Activated T-helper 1 cell treated with anti-CD3 and anti-CD28 coated beads, Interleukin-12 subunit alpha, Interleukin-12 subunit beta, Interleukin-2, Interleukin-4 antibody, amounts not matched to agents 30 ng/mL and 10 ng/mL and 1 ng/mL, durations not matched to agents 14 hours and 24 hours and 36 hours (primary cell): ENCODE results near the gene SBF1. TPM values are rescaled to one million over a fixed set of nuclear protein-coding genes. Genes with fewer than 3 reads are reported as not detected.
A peak's percentile ranks its signal among the peaks of the same experiment; 100 is the strongest.
"Not testable (repeated sequence)": the region's sequence is repeated elsewhere in the genome, so short reads cannot be mapped to it uniquely, and the experiment has no call there.

Source experiments
- DNase-seq: peaks from one replicate; pipeline ENCODE4 v3.0.0; 2021; ENCODE audit warnings: low spot score
- H3K27ac Mint-ChIP-seq: one replicate; pipeline ENCODE4 v1.8.0; 2021; ENCODE audit warnings: mild to moderate bottlenecking, mixed read lengths
- H3K27me3 Mint-ChIP-seq: one replicate; pipeline ENCODE4 v1.8.0; 2022; ENCODE audit warnings: mild to moderate bottlenecking, moderate library complexity, mixed read lengths; ENCODE audit not compliant: insufficient read depth
- H3K36me3 Mint-ChIP-seq: one replicate; pipeline ENCODE4 v1.8.0; 2021; ENCODE audit warnings: low read depth, mixed read lengths
- H3K4me1 Mint-ChIP-seq: one replicate; pipeline ENCODE4 v1.8.0; 2021; ENCODE audit warnings: low read depth, mixed read lengths
- H3K4me3 Mint-ChIP-seq: one replicate; pipeline ENCODE4 v1.8.0; 2021; ENCODE audit warnings: mild to moderate bottlenecking, moderate library complexity, mixed read lengths
- H3K9me3 Mint-ChIP-seq: one replicate; pipeline ENCODE4 v1.8.0; 2021; ENCODE audit warnings: mixed read lengths
- intact Hi-C: fragments of 100-400 bp; cut with micrococcal nuclease; formaldehyde crosslinking; loops from one replicate; pipeline ENCODE4 v1.15.1; 2024
- total RNA-seq: library from RNA; stranded (reverse); gene quantifications from 2 replicates; pipeline ENCODE4 v1.2.3, GENCODE V29; 2022

The SBF1 gene
- total RNA-seq = 113 and 116 TPM in 2 replicates

GRCh38 chr22:50474710-50475651 lies at the start of gene SBF1:
TSS of gene SBF1 (minus strand) at chr22:50475035. CDS start at chr22:50474840, 195 bp downstream.
- Mint-ChIP-seq H3K4me1 (peaks cover 38% of the 10 kb centered on the region), H3K27me3 (peaks cover 13% of the 10 kb centered on the region), H3K27ac (peak within 1 kb of the TSS; percentile 74), H3K9me3 (no peaks in the 10 kb centered on the region), H3K36me3 (no peaks in the 10 kb centered on the region), H3K4me3 (peak within 1 kb of the TSS; percentile 87)
- intact Hi-C loops = loop anchor here (1.0 to 10.0 kb wide), 6 partner anchors 32 to 230 kb away; partner anchors contain the start of genes CHKB, LMF2, PPP6R2 and SCO2
- peak; percentile 87 for DNase-seq

- peak overlapping the region; percentile 94 for H3K4me3 Mint-ChIP-seq
- H3K4me1 Mint-ChIP-seq = peaks cover 34% of the 10 kb centered on the region
- intact Hi-C loops = no loop called here
- no peaks in the 10 kb centered on the region for H3K9me3 Mint-ChIP-seq
- peaks cover 15% of the 10 kb centered on the region for H3K36me3 Mint-ChIP-seq
- no peaks in the 10 kb centered on the region for H3K27me3 Mint-ChIP-seq
- H3K27ac Mint-ChIP-seq = peak overlapping the region; percentile 88
- no peak for DNase-seq
These were observed 49.2 kb upstream of the SBF1 start for GRCh38 chr22:50523806-50524675.

GRCh38 chr22:50523458-50523805 lies 48.6 kb upstream of the SBF1 start:
- Mint-ChIP-seq H3K4me3 (peak overlapping the region; percentile 45), H3K36me3 (peaks cover 15% of the 10 kb centered on the region), H3K27ac (no peak overlapping the region), H3K9me3 (no peaks in the 10 kb centered on the region), H3K4me1 (peaks cover 29% of the 10 kb centered on the region), H3K27me3 (no peaks in the 10 kb centered on the region)
- intact Hi-C loops = no loop called here
- no peak for DNase-seq

GRCh38 chr22:50522806-50523438 lies 48.1 kb upstream of the SBF1 start:
- peaks cover 15% of the 10 kb centered on the region for H3K36me3 Mint-ChIP-seq
- H3K27ac Mint-ChIP-seq = no peak overlapping the region
- intact Hi-C loops = no loop called here
- peaks cover 24% of the 10 kb centered on the region for H3K4me1 Mint-ChIP-seq
- DNase-seq = no peak
- no peaks in the 10 kb centered on the region for H3K9me3 Mint-ChIP-seq
- H3K27me3 Mint-ChIP-seq = no peaks in the 10 kb centered on the region
- peak overlapping the region; percentile 45 for H3K4me3 Mint-ChIP-seq

- H3K27ac Mint-ChIP-seq = no peak overlapping the region
- peaks cover 15% of the 10 kb centered on the region for H3K36me3 Mint-ChIP-seq
- peaks cover 18% of the 10 kb centered on the region for H3K4me1 Mint-ChIP-seq
- no peak for DNase-seq
- H3K27me3 Mint-ChIP-seq = no peaks in the 10 kb centered on the region
- no peaks in the 10 kb centered on the region for H3K9me3 Mint-ChIP-seq
- H3K4me3 Mint-ChIP-seq = peak overlapping the region; percentile 39
- intact Hi-C loops = no loop called here
These were observed 47.5 kb upstream of the SBF1 start for GRCh38 chr22:50522208-50522805.

- Mint-ChIP-seq H3K27ac (no peak overlapping the region), H3K4me1 (peaks cover 13% of the 10 kb centered on the region)
These were observed 46.9 kb upstream of the SBF1 start for GRCh38 chr22:50521710-50522109.

GRCh38 chr22:50520826-50521453 lies 46.1 kb upstream of the SBF1 start:
- peaks cover 13% of the 10 kb centered on the region for H3K4me1 Mint-ChIP-seq
- no peak for DNase-seq
- no peak overlapping the region for H3K27ac Mint-ChIP-seq
- no peak overlapping the region for H3K4me3 Mint-ChIP-seq
- H3K27me3 Mint-ChIP-seq = no peaks in the 10 kb centered on the region
- H3K9me3 Mint-ChIP-seq = no peaks in the 10 kb centered on the region
- intact Hi-C loops = no loop called here
- H3K36me3 Mint-ChIP-seq = peaks cover 19% of the 10 kb centered on the region

More at GRCh38 chr22:50521710-50522109, 46.9 kb upstream of the SBF1 start:
- intact Hi-C loops = no loop called here
- H3K4me3 Mint-ChIP-seq = no peak overlapping the region
- peaks cover 18% of the 10 kb centered on the region for H3K36me3 Mint-ChIP-seq
- no peaks in the 10 kb centered on the region for H3K27me3 Mint-ChIP-seq
- H3K9me3 Mint-ChIP-seq = no peaks in the 10 kb centered on the region
- no peak for DNase-seq

GRCh38 chr22:50520184-50520583 lies 45.3 kb upstream of the SBF1 start:
- H3K27ac Mint-ChIP-seq, DNase-seq, H3K27me3 Mint-ChIP-seq, H3K4me3 Mint-ChIP-seq, H3K9me3 Mint-ChIP-seq, intact Hi-C loops: not testable (repeated sequence)
- Mint-ChIP-seq H3K4me1 (peaks cover 18% of the 10 kb centered on the region), H3K36me3 (peaks cover 23% of the 10 kb centered on the region)

- Mint-ChIP-seq H3K4me1 (peaks cover 19% of the 10 kb centered on the region), H3K9me3 (no peaks in the 10 kb centered on the region), H3K4me3 (no peak overlapping the region), H3K36me3 (peaks cover 18% of the 10 kb centered on the region), H3K27ac (no peak overlapping the region), H3K27me3 (no peaks in the 10 kb centered on the region)
- intact Hi-C loops = no loop called here
- DNase-seq = no peak
These were observed 44.3 kb upstream of the SBF1 start for GRCh38 chr22:50519151-50519550.

- DNase-seq = no peak
- peaks cover 18% of the 10 kb centered on the region for H3K36me3 Mint-ChIP-seq
- intact Hi-C loops = no loop called here
- no peaks in the 10 kb centered on the region for H3K27me3 Mint-ChIP-seq
- no peaks in the 10 kb centered on the region for H3K9me3 Mint-ChIP-seq
- no peak overlapping the region for H3K4me3 Mint-ChIP-seq
- H3K27ac Mint-ChIP-seq = no peak overlapping the region
- peaks cover 19% of the 10 kb centered on the region for H3K4me1 Mint-ChIP-seq
These were observed 43.8 kb upstream of the SBF1 start for GRCh38 chr22:50518606-50519005.

GRCh38 chr22:50517495-50518260 lies 42.8 kb upstream of the SBF1 start:
- no peaks in the 10 kb centered on the region for H3K9me3 Mint-ChIP-seq
- H3K4me1 Mint-ChIP-seq = peaks cover 17% of the 10 kb centered on the region
- no peak for DNase-seq
- H3K4me3 Mint-ChIP-seq = no peak overlapping the region
- H3K27ac Mint-ChIP-seq = no peak overlapping the region
- peaks cover 18% of the 10 kb centered on the region for H3K36me3 Mint-ChIP-seq
- intact Hi-C loops = no loop called here
- no peaks in the 10 kb centered on the region for H3K27me3 Mint-ChIP-seq
